ENCODE data around the gene CROCC2. TPM values are rescaled to one million over a fixed set of nuclear protein-coding genes. Genes with fewer than 3 reads are reported as not detected.

The CROCC2 gene
- total and polyA plus RNA-seq, 2 of the 13 experiments (the other 11 are each of a cell fraction or from before 2014, with no cell fraction given): not detected

GRCh38 chr2:240966906-240967680 lies 61.0 kb downstream of the CROCC2 start (continued):
- TF ChIP-seq ZNF609 (CRISPR knock-in tag; IDR thresholded peaks at IDR 0.05; ENCODE audit: borderline replicate concordance) (no peak), NFAT5 (CRISPR knock-in tag; IDR thresholded peaks at IDR 0.05) (no peak), PHF21A (CRISPR knock-in tag; IDR thresholded peaks at IDR 0.05) (peak; percentile 33), ZNF441 (CRISPR knock-in tag; IDR thresholded peaks at IDR 0.05; ENCODE audit: borderline replicate concordance) (no peak), ZNF430 (CRISPR knock-in tag; IDR thresholded peaks at IDR 0.05) (no peak; the same call in 1 of the 2 replicates), CCDC6 (CRISPR knock-in tag; IDR thresholded peaks at IDR 0.05) (no peak), CTCF (CRISPR knock-in tag; IDR thresholded peaks at IDR 0.05) (peak; percentile 56), ZNF878 (CRISPR knock-in tag; IDR thresholded peaks at IDR 0.05) (no peak), AHR (CRISPR knock-in tag; IDR thresholded peaks at IDR 0.05) (no peak), ZBTB20 (CRISPR knock-in tag; IDR thresholded peaks at IDR 0.05; ENCODE audit: borderline replicate concordance, low read depth) (no peak), CREBL2 (CRISPR knock-in tag; IDR thresholded peaks at IDR 0.05; ENCODE audit: borderline replicate concordance) (no peak), ZFP62 (CRISPR knock-in tag; IDR thresholded peaks at IDR 0.05) (no peak), SP5 (CRISPR knock-in tag; IDR thresholded peaks at IDR 0.05; ENCODE audit: borderline replicate concordance, low read depth) (peak; percentile 77; the same call in 1 of the 2 replicates), ZNF331 (CRISPR knock-in tag; IDR thresholded peaks at IDR 0.05) (no peak), ZBTB42 (CRISPR knock-in tag; IDR thresholded peaks at IDR 0.05) (peak; percentile 83)

All from HepG2 (cell line).